Naive thymus-derived CD4-positive, alpha-beta T cell (primary cell): ENCODE results near the gene FLNC. TPM values are rescaled to one million over a fixed set of nuclear protein-coding genes. Genes with fewer than 3 reads are reported as not detected.

Experiments
- ATAC-seq: fragments of 150-1000 bp; cut with Tn5 transposase; 2 replicates; pipeline ENCODE4 v1.10.0; 2021; ENCODE audit warnings: mild to moderate bottlenecking, moderate library complexity
- CTCF ChIA-PET: fragments of 350-600 bp; sonication (Branson Sonifier 250); formaldehyde crosslinking; loops from one replicate; lab custom pipeline; 2021; ENCODE audit warnings: antibody characterized with exemption; lab: Charles Lee
- POLR2A ChIA-PET: fragments of 350-600 bp; sonication (Branson Sonifier 250); formaldehyde crosslinking; loops from one replicate; lab custom pipeline; 2021; ENCODE audit warnings: antibody characterized with exemption, inconsistent platforms; lab: Charles Lee
- DNase-seq, 9 donors: peaks; one replicate each; pipeline versions ENCODE4 v3.0.0 to v3.0.0-alpha.2; 2020 to 2022; ENCODE audit warnings: mixed read lengths in 1 of 9
- H3K27ac ChIP-seq: one replicate; pipeline ENCODE4 v1.7.0; 2013; ENCODE audit warnings: mild to moderate bottlenecking, low read depth, low read length, moderate library complexity
- H3K27me3 ChIP-seq, 2 donors: one replicate each; pipeline ENCODE4 v1.7.0; 2013; ENCODE audit warnings: low read length in 2 of 2, mild to moderate bottlenecking in 2 of 2, moderate library complexity in 2 of 2; ENCODE audit not compliant: control insufficient read depth in 2 of 2, insufficient read depth in 2 of 2
- H3K36me3 ChIP-seq, 3 experiments: 1 replicate in 2 of 3; 2 replicates in 1 of 3; pipeline ENCODE4 v1.7.0; 2013; ENCODE audit warnings: low read length in 3 of 3, mild to moderate bottlenecking in 3 of 3, moderate library complexity in 1 of 3; ENCODE audit not compliant: insufficient read depth in 3 of 3, control insufficient read depth in 2 of 3
- H3K4me1 ChIP-seq, 2 donors: one replicate each; pipeline ENCODE4 v1.7.0; 2013; ENCODE audit warnings: low read length in 2 of 2, mild to moderate bottlenecking in 2 of 2, moderate library complexity in 1 of 2; ENCODE audit not compliant: control insufficient read depth in 2 of 2, insufficient read depth in 2 of 2
- H3K4me3 ChIP-seq: 2 replicates; pipeline ENCODE4 v1.7.0; 2013; ENCODE audit warnings: mild to moderate bottlenecking, low read length
- H3K9me3 ChIP-seq, 3 experiments: 1 replicate in 2 of 3; 2 replicates in 1 of 3; pipeline ENCODE4 v1.7.0; 2013; ENCODE audit warnings: low read length in 3 of 3; ENCODE audit not compliant: control insufficient read depth in 2 of 3
- H3K27ac Mint-ChIP-seq, 9 donors: one replicate each; pipeline ENCODE4 v1.8.0; 2020 to 2022; ENCODE audit warnings: mixed read lengths in 9 of 9, mild to moderate bottlenecking in 8 of 9, moderate library complexity in 5 of 9, inconsistent platforms in 2 of 9
- H3K27me3 Mint-ChIP-seq, 5 donors: one replicate each; pipeline ENCODE4 v1.8.0; 2021 to 2022; ENCODE audit warnings: mixed read lengths in 5 of 5, mild to moderate bottlenecking in 1 of 5
- H3K36me3 Mint-ChIP-seq, 5 donors: one replicate each; pipeline ENCODE4 v1.8.0; 2020 to 2022; ENCODE audit warnings: mixed read lengths in 5 of 5, mild to moderate bottlenecking in 3 of 5, inconsistent platforms in 1 of 5
- H3K4me1 Mint-ChIP-seq, 7 donors: one replicate each; pipeline ENCODE4 v1.8.0; 2020 to 2022; ENCODE audit warnings: mixed read lengths in 7 of 7, mild to moderate bottlenecking in 3 of 7, inconsistent platforms in 1 of 7
- H3K4me3 Mint-ChIP-seq, 10 donors: one replicate each; pipeline ENCODE4 v1.8.0; 2020 to 2022; ENCODE audit warnings: mild to moderate bottlenecking in 10 of 10, mixed read lengths in 10 of 10, moderate library complexity in 6 of 10, inconsistent platforms in 2 of 10
- H3K9me3 Mint-ChIP-seq, 11 donors: one replicate each; pipeline ENCODE4 v1.8.0; 2020 to 2022; ENCODE audit warnings: mixed read lengths in 11 of 11, mild to moderate bottlenecking in 4 of 11, inconsistent platforms in 1 of 11, moderate library complexity in 1 of 11
- intact Hi-C, 2 donors: fragments of 100-400 bp; cut with micrococcal nuclease; formaldehyde crosslinking; loops; one replicate each; pipeline ENCODE4 v1.15.1; 2023
- polyA plus RNA-seq, 2 donors: library from polyadenylated mRNA; unstranded; fragments of 300-500 nt; fragmentation: Illumina TruSeq; gene quantifications; one replicate each; pipeline ENCODE4 v1.2.3, GENCODE V29; 2021
- total RNA-seq, 6 experiments: library from RNA in 5 of 6; stranded (reverse) in 5 of 6; gene quantifications; 1 replicate in 5 of 6; 2 replicates in 1 of 6; pipeline ENCODE4 v1.2.3 and lab custom pipeline; 2021 to 2026

Gene FLNC
- total and polyA plus RNA-seq, 7 experiments from 2014 or later: 0.05 to 0.19 TPM; not detected in 5

DNA sequence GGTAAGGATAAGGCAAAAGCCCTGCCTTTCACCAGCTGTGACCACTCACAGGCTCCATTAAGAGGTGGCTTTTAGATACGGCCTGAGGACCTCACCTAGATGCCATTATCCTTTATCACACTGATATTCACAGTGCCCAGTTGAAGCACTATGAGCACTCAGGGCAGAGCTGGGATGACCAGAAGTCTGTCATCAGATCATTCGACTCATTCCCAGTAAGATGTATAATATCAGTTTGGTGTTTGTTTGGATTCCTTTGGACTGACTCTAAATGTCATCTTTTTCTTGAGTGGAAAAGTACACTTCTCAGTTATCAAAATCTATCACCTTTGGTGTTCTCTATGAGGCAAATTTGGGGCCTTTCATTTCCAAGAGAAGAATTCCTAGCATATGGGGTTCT is 19.7 kb upstream of the FLNC start:
- Histone ChIP-seq H3K4me3 (no peak overlapping the region), H3K27ac (no peak overlapping the region), H3K27me3 (no peaks in the 10 kb centered on the region), H3K36me3 (peaks cover 0 to 9% (median 0%) of the 10 kb centered on the region in 3 experiments), H3K4me1 (no peaks in the 10 kb centered on the region), H3K9me3 (no peaks in the 10 kb centered on the region)
- peaks cover 0 to 2% (median 0%) of the 10 kb centered on the region in 5 donors for H3K27me3 Mint-ChIP-seq
- no peaks in the 10 kb centered on the region for H3K4me1 Mint-ChIP-seq
- intact Hi-C loops: no loop called here
- peaks cover 0 to 10% (median 7%) of the 10 kb centered on the region in 5 donors for H3K36me3 Mint-ChIP-seq
- no peak for DNase-seq
- no peak for ATAC-seq
- no peak overlapping the region for H3K4me3 Mint-ChIP-seq
- H3K9me3 Mint-ChIP-seq: no peaks in the 10 kb centered on the region
- POLR2A ChIA-PET: no interaction called here
- CTCF ChIA-PET: no interaction called here
- no peak overlapping the region for H3K27ac Mint-ChIP-seq

DNA sequence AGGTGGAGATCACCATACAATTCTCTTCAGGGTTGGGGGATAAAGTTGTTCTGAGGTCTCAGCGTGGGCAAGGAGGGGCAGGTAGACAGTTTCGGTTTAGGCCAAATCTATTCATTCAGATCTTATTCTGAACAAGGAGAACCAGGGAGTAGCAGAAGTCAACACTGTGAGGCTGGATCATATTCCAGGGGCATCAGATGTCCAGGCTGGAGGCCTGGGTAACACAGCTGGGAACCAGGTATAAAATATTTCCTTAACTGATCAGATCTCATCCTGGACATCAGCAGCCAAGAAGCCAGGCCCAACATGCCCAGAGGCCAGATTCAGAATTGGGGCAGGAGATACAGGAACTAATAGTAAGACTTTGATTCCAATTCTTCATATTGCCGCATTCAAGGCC is 19.2 kb upstream of the FLNC start:
- no peaks in the 10 kb centered on the region for H3K27me3 ChIP-seq

DNA sequence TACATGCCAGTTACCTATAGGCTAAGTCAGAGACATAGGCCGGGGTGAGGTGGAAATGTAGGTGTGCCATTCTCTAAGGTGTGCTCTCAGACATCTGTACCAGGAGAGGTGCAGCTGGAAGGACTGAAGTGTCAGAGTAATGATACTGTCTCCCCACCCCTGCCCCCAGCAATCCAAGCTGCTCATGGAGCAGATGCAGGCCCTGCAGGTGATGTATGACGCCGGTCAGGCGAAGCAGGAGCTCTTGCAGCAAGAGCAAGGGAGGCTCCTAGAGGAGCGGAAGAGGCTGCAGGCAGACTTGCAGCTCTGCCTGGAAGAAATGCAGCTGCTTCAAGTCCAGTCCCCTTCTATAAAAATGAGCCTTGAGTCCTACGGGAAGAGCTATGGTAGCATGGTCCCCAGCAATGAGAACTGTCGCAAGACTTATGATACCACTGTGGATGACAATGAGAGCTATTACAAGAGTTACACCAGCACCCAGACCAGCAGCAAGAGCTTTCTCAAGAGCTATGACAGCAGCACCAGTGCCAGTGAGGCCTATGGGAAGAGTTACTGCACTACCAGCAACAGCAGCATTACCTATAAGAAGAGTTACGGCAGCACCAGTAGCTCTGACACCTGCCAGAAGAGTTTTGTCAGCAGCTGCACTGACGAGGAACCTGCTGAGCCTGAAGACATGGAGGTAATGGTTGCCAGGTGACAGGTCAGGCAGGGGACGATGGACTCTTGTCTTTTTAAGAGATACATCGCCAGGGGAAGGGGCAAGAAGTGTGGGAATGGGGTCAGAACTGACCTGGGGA is 18.4 kb upstream of the FLNC start:
- CTCF ChIA-PET: no interaction called here
- Histone ChIP-seq H3K27me3 (no peaks in the 10 kb centered on the region), H3K9me3 (no peaks in the 10 kb centered on the region), H3K4me1 (no peaks in the 10 kb centered on the region), H3K4me3 (no peak overlapping the region), H3K36me3 (no peaks in the 10 kb centered on the region), H3K27ac (no peak overlapping the region)
- no peak overlapping the region for H3K4me3 Mint-ChIP-seq
- H3K27ac Mint-ChIP-seq: no peak overlapping the region
- DNase-seq: no peak
- H3K9me3 Mint-ChIP-seq: no peaks in the 10 kb centered on the region
- ATAC-seq: no peak
- intact Hi-C loops: no loop called here
- peaks cover 0 to 3% (median 0%) of the 10 kb centered on the region in 7 donors for H3K4me1 Mint-ChIP-seq
- H3K36me3 Mint-ChIP-seq: peaks cover 0 to 3% (median 0%) of the 10 kb centered on the region in 5 donors
- H3K27me3 Mint-ChIP-seq: peaks cover 0 to 2% (median 0%) of the 10 kb centered on the region in 5 donors
- POLR2A ChIA-PET: no interaction called here

More for the DNA sequence above, 19.2 kb upstream of the FLNC start:
- Histone ChIP-seq H3K4me1 (no peaks in the 10 kb centered on the region), H3K27ac (no peak overlapping the region), H3K9me3 (no peaks in the 10 kb centered on the region), H3K36me3 (peaks cover 0 to 4% (median 0%) of the 10 kb centered on the region in 3 experiments), H3K4me3 (no peak overlapping the region)
- DNase-seq: no peak
- Mint-ChIP-seq H3K27me3 (peaks cover 0 to 2% (median 0%) of the 10 kb centered on the region in 5 donors), H3K4me1 (peaks cover 0 to 3% (median 0%) of the 10 kb centered on the region in 7 donors), H3K36me3 (peaks cover 0 to 9% (median 7%) of the 10 kb centered on the region in 5 donors), H3K4me3 (no peak overlapping the region), H3K9me3 (no peaks in the 10 kb centered on the region), H3K27ac (no peak overlapping the region)
- ChIA-PET CTCF (no interaction called here), POLR2A (no interaction called here)
- intact Hi-C loops: no loop called here
- ATAC-seq: no peak

DNA sequence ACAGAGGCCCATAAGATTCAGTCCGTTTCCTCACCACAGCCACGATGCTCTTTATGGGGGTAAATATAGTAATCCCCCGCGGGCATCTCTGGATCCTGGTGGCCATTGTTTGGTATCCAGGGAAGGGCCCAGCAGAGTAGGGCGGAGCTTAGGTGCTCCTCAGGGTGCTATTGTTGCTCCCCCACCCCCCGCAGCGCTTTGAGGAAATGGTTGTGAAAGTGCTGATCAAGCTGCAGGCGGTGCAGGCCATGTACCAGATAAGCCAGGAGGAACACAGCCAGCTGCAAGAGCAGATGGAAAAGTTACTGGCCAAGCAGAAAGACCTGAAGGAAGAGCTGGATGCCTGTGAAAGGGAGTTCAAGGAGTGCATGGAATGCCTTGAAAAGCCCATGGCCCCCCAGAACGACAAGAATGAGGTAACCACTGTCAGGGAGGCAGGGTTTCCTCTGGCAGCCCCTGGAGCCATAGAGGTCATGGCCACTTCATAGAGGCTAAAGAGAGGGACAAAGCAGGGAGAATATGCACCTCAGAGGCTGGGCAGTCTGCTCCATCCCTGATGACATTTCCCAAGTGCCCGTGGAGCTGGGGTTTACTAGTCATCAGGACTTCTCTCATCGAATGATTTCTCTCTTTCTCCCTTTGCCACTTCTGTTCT is 17.6 kb upstream of the FLNC start:
- no peak overlapping the region for H3K4me3 Mint-ChIP-seq
- Histone ChIP-seq H3K36me3 (no peaks in the 10 kb centered on the region), H3K27me3 (no peaks in the 10 kb centered on the region), H3K27ac (no peak overlapping the region), H3K4me1 (no peaks in the 10 kb centered on the region), H3K9me3 (no peaks in the 10 kb centered on the region), H3K4me3 (no peak overlapping the region)
- no peak for DNase-seq
- peaks cover 0 to 3% (median 0%) of the 10 kb centered on the region in 7 donors for H3K4me1 Mint-ChIP-seq
- CTCF ChIA-PET: no interaction called here
- POLR2A ChIA-PET: no interaction called here
- intact Hi-C loops: no loop called here
- ATAC-seq: no peak
- H3K36me3 Mint-ChIP-seq: peaks cover 0 to 3% (median 0%) of the 10 kb centered on the region in 5 donors
- peaks cover 0 to under 1% (median 0%) of the 10 kb centered on the region in 11 donors for H3K9me3 Mint-ChIP-seq
- peaks cover 0 to 2% (median 0%) of the 10 kb centered on the region in 5 donors for H3K27me3 Mint-ChIP-seq
- H3K27ac Mint-ChIP-seq: no peak overlapping the region

DNA sequence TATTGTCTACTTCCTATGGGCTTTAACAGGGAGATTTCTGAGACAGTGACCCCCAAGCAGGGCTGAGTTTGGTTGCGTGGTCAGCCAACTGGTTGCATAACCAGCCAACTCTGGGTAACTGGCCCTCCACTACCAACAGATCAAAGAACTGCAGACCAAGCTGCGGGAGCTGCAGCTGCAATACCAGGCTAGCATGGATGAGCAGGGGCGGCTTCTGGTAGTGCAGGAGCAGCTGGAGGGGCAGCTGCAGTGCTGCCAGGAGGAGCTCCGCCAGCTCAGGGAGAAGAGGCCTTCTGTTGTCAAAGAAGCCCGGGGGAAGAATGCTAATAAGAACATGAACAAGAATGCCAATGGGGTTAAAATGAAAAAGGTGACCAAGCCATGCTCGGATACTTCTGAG is 15.7 kb upstream of the FLNC start:
- H3K4me3 Mint-ChIP-seq: no peak overlapping the region
- H3K27me3 ChIP-seq: no peaks in the 10 kb centered on the region
- peaks cover 0 to 2% (median 0%) of the 10 kb centered on the region in 11 donors for H3K9me3 Mint-ChIP-seq
- no peaks in the 10 kb centered on the region for H3K36me3 Mint-ChIP-seq
- no peaks in the 10 kb centered on the region for H3K9me3 ChIP-seq
- CTCF ChIA-PET: no interaction called here
- H3K36me3 ChIP-seq: no peaks in the 10 kb centered on the region
- DNase-seq (no peak), ATAC-seq (no peak)
- no peaks in the 10 kb centered on the region for H3K4me1 ChIP-seq
- peaks cover 0 to 5% (median 1%) of the 10 kb centered on the region in 7 donors for H3K4me1 Mint-ChIP-seq
- POLR2A ChIA-PET: no interaction called here
- H3K27ac ChIP-seq: no peak overlapping the region
- H3K4me3 ChIP-seq: no peak overlapping the region
- H3K27ac Mint-ChIP-seq: no peak overlapping the region
- H3K27me3 Mint-ChIP-seq: peaks cover 0 to 2% (median 0%) of the 10 kb centered on the region in 5 donors
- intact Hi-C loops: no loop called here

DNA sequence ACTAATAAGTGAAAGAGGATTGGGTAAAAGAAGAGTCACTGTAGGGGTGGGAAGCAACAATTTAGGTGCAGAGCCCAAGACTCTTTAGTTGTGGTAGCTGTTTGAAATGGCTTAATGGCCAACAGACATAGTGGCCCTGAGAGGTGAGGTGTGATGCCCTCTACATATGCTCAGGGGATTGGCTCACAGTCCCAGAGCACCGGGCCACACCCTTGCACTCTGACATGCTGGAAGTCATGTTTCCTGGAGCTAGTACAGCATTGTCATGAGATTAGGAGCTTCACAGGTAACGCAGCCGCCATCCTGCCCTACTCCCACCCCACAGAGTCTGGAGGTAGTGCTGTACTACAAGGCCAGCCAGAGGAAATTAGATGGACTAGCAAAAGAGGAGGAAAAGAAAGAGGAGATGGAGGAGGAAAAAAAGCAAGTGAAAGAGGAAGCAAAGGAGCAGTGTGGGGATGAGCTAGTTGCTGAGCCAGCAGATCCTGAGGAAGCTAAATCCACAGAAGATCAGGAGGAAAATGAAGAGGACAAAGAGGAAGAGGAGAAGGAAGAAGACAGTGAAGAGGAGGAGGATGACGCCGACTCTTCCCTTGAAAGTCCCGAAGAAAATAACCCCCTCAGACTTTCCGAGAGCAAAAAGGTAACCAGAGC is 14.8 kb upstream of the FLNC start:
- no peaks in the 10 kb centered on the region for H3K9me3 ChIP-seq
- Mint-ChIP-seq H3K27me3 (peaks cover 0 to 5% (median 0%) of the 10 kb centered on the region in 5 donors), H3K9me3 (peaks cover 0 to 2% (median 0%) of the 10 kb centered on the region in 11 donors), H3K4me1 (peaks cover 3 to 15% (median 9%) of the 10 kb centered on the region in 7 donors), H3K27ac (no peak overlapping the region), H3K4me3 (no peak overlapping the region), H3K36me3 (no peaks in the 10 kb centered on the region)
- ATAC-seq (no peak), DNase-seq (no peak)
- H3K36me3 ChIP-seq: no peaks in the 10 kb centered on the region
- H3K27me3 ChIP-seq: no peaks in the 10 kb centered on the region
- no peak overlapping the region for H3K4me3 ChIP-seq
- no peak overlapping the region for H3K27ac ChIP-seq
- intact Hi-C loops: no loop called here
- CTCF ChIA-PET: interaction anchor here (0.6 kb wide), 1 partner anchor 28 kb away, joined by 3 read pairs; no protein-coding TSS in a partner anchor
- POLR2A ChIA-PET: no interaction called here
- no peaks in the 10 kb centered on the region for H3K4me1 ChIP-seq
